ENCODE data around the gene WHRN. TPM values are rescaled to one million over a fixed set of nuclear protein-coding genes. Genes with fewer than 3 reads are reported as not detected.

Gene WHRN
- total RNA-seq, 1 experiment from 2014 or later, result 24.3 TPM

- no peak for TF ChIP-seq ATF6 (CRISPR knock-in tag; IDR thresholded peaks at IDR 0.05)
- no peak for TF ChIP-seq ZNF532 (CRISPR knock-in tag; IDR thresholded peaks at IDR 0.05; ENCODE audit: borderline replicate concordance)
Measured at GRCh38 chr9:114483499-114483898, 21.8 kb downstream of the WHRN start (continued).

DNA sequence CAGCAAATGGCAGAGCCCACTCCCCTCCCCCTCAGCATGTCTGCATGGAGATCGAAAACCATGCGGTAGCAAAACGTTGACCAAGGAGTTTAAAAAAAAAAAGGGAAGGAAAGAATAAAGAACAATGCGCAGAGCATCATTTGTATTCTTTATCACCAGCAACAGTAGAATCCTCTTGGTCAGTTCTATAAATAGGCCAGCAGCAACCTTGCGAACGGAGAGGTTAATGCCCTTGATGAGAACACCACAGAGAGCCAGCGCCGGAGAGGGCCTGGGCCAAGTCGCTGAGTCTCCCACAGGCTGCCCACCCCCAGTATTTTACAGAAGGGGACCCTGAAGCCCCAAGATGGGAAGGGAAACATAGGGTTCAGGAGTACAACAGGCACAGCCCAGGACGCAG, 22.7 kb downstream of the WHRN start:
- ChIA-PET POLR2A (no interaction called here), CTCF (interaction anchor here (2.0 kb wide), 1 partner anchor 21 kb away, joined by 7 read pairs; no protein-coding TSS in a partner anchor)
- no peak for ATAC-seq
- no peaks in the 10 kb centered on the region for H3K27me3 Mint-ChIP-seq (ENCODE audit: low read depth)
- H3K36me3 Mint-ChIP-seq, result no peaks in the 10 kb centered on the region
- H3K27ac Mint-ChIP-seq, result no peak overlapping the region
- H3K9me3 Mint-ChIP-seq, result no peaks in the 10 kb centered on the region
- no peak for TF ChIP-seq MXD4 (CRISPR knock-in tag; IDR thresholded peaks at IDR 0.05; ENCODE audit: borderline replicate concordance)
- no peak for TF ChIP-seq CREB1 (CRISPR knock-in tag; IDR thresholded peaks at IDR 0.05)
- TF ChIP-seq ZNF138 (CRISPR knock-in tag; conservative IDR thresholded peaks at IDR 0.05), result no peak
- TF ChIP-seq ZNF532 (CRISPR knock-in tag; IDR thresholded peaks at IDR 0.05; ENCODE audit: borderline replicate concordance), result no peak
- no peak for TF ChIP-seq GRHL2 (CRISPR knock-in tag; IDR thresholded peaks at IDR 0.05; ENCODE audit: insufficient replicate concordance, severe bottlenecking)
- no peak for TF ChIP-seq ATF1 (CRISPR knock-in tag; IDR thresholded peaks at IDR 0.05)
- no peak for TF ChIP-seq OVOL2 (CRISPR knock-in tag; IDR thresholded peaks at IDR 0.05; ENCODE audit: borderline replicate concordance)
- no peak for TF ChIP-seq SMAD3 (CRISPR knock-in tag; IDR thresholded peaks at IDR 0.05; ENCODE audit: borderline replicate concordance)
- no peak for TF ChIP-seq FOXJ3 (CRISPR knock-in tag; IDR thresholded peaks at IDR 0.05; ENCODE audit: borderline replicate concordance)
- no peak for TF ChIP-seq ESRRA (CRISPR knock-in tag; IDR thresholded peaks at IDR 0.05; ENCODE audit: borderline replicate concordance)
- no peak for TF ChIP-seq ZNF121 (CRISPR knock-in tag; IDR thresholded peaks at IDR 0.05)
- DNase-seq (ENCODE audit: low spot score), result no peak
- H3K4me1 Mint-ChIP-seq, result peaks cover 9% of the 10 kb centered on the region
- no peak overlapping the region for H3K4me3 Mint-ChIP-seq

- no peaks in the 10 kb centered on the region for H3K9me3 Mint-ChIP-seq
- no peak overlapping the region for H3K27ac Mint-ChIP-seq
- ChIA-PET POLR2A (no interaction called here), CTCF (no interaction called here)
- no peak overlapping the region for H3K4me3 Mint-ChIP-seq
- H3K36me3 Mint-ChIP-seq, result no peaks in the 10 kb centered on the region
- H3K4me1 Mint-ChIP-seq, result peaks cover 9% of the 10 kb centered on the region
- ATAC-seq, result no peak
- no peaks in the 10 kb centered on the region for H3K27me3 Mint-ChIP-seq (ENCODE audit: low read depth)
- TF ChIP-seq GRHL2 (CRISPR knock-in tag; IDR thresholded peaks at IDR 0.05; ENCODE audit: insufficient replicate concordance, severe bottlenecking) (no peak), ZNF138 (CRISPR knock-in tag; conservative IDR thresholded peaks at IDR 0.05) (no peak), SMAD4 (CRISPR knock-in tag; IDR thresholded peaks at IDR 0.05) (no peak), ZNF219 (CRISPR knock-in tag; IDR thresholded peaks at IDR 0.05; ENCODE audit: borderline replicate concordance) (no peak), ZNF263 (CRISPR knock-in tag; IDR thresholded peaks at IDR 0.05; ENCODE audit: low read depth) (no peak), PREB (CRISPR knock-in tag; IDR thresholded peaks at IDR 0.05; ENCODE audit: borderline replicate concordance) (no peak)
- TF ChIP-seq, protein P1, sequence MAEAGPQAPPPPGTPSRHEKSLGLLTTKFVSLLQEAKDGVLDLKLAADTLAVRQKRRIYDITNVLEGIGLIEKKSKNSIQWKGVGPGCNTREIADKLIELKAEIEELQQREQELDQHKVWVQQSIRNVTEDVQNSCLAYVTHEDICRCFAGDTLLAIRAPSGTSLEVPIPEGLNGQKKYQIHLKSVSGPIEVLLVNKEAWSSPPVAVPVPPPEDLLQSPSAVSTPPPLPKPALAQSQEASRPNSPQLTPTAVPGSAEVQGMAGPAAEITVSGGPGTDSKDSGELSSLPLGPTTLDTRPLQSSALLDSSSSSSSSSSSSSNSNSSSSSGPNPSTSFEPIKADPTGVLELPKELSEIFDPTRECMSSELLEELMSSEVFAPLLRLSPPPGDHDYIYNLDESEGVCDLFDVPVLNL (CRISPR knock-in tag; IDR thresholded peaks at IDR 0.05; ENCODE audit: borderline replicate concordance, low read depth), result no peak
- TF ChIP-seq, protein P2, sequence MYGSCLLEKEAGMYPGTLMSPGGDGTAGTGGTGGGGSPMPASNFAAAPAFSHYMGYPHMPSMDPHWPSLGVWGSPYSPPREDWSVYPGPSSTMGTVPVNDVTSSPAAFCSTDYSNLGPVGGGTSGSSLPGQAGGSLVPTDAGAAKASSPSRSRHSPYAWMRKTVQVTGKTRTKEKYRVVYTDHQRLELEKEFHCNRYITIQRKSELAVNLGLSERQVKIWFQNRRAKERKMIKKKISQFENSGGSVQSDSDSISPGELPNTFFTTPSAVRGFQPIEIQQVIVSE (CRISPR knock-in tag; IDR thresholded peaks at IDR 0.05; ENCODE audit: borderline replicate concordance), result no peak
- no peak for DNase-seq (ENCODE audit: low spot score)
Measured at GRCh38 chr9:114481789-114482188, 23.5 kb downstream of the WHRN start.
